GM19463 (cell line): ENCODE results near the gene SLC10A7.

ENCODE experiments used
- ATAC-seq: cut with Tn5 transposase; IDR thresholded peaks from one replicate; pipeline ENCODE4 v1.9.1; 2021; ENCODE audit warnings: mild to moderate bottlenecking, moderate library complexity; ENCODE audit not compliant: unreplicated experiment

The SLC10A7 gene

DNA sequence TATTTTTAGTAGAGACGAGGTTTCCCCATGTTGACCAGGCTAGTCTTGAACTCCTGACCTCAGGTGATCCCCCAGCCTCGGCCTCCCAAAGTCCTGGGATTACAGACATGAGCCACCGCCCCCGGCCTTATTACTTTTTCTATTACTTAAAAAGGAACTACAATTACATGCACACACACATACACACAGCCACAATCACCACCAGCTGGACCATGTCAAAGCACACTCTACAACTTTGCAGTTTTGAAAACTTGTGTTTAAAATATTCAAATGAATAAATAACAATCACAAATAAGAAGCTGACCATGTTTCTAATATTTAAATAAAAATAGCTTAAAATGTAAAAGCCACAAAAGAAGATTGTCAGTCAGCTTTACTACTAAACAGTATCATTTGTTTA, 23.4 kb downstream of the SLC10A7 start:
- ATAC-seq, result no peak

DNA sequence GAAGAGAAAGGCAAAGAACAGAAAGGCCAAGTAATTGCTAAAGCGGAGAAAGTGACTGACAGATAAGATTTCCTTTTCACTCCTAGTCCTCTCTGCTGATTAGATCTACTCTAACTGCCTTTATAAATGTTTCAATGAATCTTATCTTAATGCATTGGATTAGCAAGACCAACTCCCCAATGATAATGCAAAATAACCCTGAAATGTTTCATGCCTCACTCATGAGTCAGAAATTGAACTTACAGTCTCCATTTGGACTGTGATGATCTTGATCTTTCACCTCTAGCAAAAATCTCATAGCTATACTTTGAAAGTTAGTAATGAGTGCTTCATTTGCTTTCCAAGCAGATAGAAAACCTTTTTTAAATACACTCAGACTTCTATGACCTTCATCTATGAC, 26.5 kb downstream of the SLC10A7 start:
- no peak for ATAC-seq

DNA sequence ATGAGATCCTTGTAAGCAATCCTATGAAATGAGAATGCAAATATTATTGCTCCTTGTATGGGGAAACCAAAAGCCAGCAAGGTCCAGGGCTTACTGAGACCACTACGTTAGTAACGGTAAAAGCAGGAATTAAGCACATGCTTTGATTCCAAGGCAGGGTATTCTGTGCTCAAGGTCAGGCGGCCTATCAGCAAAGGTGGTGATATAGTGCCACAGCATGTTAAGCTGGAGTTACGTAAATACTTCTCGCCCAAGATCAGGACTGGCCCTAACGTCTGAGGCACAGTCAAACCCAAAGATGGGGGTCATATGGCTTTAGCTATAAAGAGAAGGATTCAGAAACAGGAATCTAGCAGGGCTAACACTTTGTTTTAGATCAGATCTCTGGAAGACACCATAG, 27.6 kb downstream of the SLC10A7 start:
- ATAC-seq, result no peak

GRCh38 chr4:146490106-146490505, 31.6 kb downstream of the SLC10A7 start:
- ATAC-seq, result no peak

GRCh38 chr4:146488495-146489174, 33.1 kb downstream of the SLC10A7 start:
- no peak for ATAC-seq

- peak; percentile 87 for ATAC-seq
These were observed 35.2 kb downstream of the SLC10A7 start for GRCh38 chr4:146486565-146486964.

DNA sequence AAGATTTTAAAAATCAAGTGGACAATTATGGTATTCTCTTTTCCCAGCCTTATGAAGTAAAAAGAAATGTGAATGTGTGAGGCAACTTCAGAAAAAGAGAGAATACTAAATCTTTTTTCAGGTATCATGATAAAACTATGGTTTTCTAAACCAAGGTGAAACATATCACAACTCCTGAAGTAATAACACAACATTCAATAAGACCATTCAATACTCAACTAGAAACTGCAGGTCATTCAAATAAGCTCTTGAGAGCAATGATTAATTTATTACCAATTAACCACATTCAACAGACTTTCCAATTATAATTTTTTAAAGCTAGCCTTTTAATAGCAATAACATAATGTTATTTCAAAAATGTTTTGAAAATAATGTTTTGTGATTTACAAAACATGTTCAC, 35.8 kb downstream of the SLC10A7 start:
- peak; percentile 61 for ATAC-seq

GRCh38 chr4:146482788-146483187, 39.0 kb downstream of the SLC10A7 start:
- no peak for ATAC-seq

DNA sequence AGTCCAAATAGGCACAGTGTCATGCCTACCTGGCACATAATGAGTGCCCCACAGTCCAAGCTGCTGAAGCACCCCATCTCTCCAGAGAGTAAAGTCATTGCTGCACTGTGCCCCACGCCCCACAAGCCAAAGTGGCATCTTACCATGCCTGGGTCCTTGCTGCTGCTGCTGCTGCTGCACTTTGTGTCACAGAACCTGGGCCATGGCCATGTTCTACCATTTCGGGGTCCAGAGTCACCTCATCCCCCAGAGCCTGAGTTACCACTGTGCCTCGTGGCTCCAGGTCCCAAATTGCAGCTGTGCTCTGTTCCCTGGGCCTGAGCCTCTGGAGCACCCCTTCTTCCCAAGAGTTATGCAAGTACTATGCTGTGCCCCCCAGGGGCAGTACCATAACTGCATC, 40.5 kb downstream of the SLC10A7 start:
- no peak for ATAC-seq

GRCh38 chr4:146478009-146478408, 43.7 kb downstream of the SLC10A7 start:
- ATAC-seq, result no peak

DNA sequence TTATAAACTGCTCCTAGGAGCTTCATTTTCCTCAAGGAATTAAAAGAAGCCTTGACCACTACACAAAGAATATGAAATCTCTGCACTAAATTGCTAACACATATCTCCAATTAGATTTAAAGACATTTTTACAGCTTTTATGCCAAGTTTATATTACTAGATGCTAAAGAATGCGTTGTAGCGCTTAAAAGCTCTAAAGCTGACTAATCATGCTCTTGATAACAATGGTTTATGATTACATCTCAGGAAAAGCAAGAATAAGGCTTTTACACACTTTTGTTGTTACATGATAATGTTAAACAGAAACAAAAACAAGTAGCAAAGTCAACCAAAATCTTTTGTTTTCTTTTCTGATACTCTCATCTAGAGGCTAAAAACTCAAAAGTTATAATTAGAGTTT, 44.7 kb downstream of the SLC10A7 start:
- no peak for ATAC-seq

DNA sequence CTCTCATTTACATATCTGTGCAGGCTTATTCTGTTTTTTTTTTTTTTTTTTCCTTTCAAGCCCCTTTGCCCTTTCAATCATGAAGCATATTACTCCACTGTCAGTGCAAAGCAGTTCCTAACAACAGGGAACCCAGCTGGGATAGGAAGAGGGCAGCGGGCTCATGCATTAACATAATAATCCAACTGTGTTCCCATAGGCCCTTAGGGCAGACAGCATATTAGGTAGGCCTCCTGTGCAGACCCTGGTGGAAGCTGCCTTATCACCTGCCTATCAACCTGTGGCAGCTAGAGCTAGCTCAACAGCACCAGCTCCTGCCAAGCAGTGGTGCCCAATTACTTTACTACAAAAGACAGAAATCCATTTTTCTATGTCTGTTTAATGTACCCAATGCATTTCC, 49.3 kb downstream of the SLC10A7 start:
- ATAC-seq, result no peak

DNA sequence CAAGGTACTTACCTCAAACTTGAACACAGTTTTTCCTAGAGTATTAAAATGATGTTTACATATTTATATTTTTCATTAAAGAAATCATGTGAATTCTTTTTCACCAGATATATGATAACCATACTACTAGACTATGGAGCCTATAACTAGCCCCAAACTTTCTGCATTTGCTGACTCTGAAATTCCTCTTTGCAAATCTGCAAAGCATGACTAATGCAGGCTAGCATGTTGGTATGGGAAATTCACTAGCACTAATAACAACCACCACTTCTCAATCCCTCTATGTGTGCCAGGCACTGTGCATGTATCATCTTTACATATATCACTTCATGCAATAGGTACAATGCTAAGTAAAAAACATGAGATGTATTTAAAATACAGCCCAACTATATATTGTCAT, 51.1 kb downstream of the SLC10A7 start:
- no peak for ATAC-seq

GRCh38 chr4:146469022-146469421, 52.7 kb downstream of the SLC10A7 start:
- no peak for ATAC-seq

- no peak for ATAC-seq
These were observed 56.1 kb downstream of the SLC10A7 start for GRCh38 chr4:146465628-146466027.

DNA sequence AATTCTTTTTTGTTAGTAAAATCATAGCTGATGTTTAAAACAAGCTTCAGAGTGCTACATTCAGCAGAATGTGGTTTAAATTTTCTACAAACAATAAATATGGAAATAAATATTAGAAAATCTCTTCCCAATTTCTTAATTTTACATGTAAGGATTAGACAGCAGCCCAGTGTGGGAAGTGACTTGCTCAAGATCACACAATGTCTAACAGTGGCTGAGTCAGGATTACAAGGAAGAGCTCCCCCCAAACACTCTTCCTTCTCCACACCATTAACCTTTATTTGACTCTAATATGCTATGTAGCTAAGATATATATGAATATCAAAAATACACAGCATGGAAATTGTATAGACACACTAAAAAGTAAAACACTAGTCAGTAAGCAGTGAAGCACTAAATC, 59.5 kb downstream of the SLC10A7 start:
- no peak for ATAC-seq

DNA sequence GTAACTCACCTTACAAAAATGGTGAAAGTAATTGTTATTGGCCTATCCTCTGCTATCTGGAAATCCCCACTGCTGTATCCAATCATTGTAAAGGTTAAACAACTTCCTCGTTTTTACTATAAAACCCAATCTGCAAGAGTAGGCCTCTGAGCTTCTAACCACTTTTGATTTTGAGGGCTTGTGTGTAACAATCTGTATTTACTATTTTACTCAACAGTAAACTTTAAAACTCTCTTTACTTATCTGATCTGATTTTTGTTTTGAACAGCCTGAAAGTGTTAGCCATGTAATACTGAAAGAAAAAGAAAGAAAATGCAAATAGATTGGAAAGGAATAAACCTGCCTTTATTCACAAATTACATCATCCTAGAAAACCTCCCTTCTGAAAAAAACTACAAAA, 63.1 kb downstream of the SLC10A7 start:
- peak; percentile 93 for ATAC-seq

DNA sequence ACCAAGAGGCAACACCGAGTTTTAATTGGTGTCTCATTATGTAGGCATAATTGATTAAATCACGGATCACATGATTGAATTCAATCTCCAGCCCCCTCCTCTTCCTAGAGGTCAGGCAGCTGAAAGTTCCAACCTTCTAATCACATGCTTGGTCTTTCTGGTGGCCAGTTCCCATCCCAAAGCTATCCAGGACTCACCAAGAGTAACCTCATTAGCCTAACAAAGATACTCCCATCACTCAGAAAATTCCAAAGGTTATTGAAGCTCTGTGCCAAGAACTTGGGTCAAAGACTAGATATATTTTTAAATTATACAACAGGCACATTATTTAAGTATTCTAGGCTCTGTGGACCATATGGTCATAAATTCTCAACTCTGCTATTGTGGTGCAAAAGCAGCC, 65.1 kb downstream of the SLC10A7 start:
- no peak for ATAC-seq

DNA sequence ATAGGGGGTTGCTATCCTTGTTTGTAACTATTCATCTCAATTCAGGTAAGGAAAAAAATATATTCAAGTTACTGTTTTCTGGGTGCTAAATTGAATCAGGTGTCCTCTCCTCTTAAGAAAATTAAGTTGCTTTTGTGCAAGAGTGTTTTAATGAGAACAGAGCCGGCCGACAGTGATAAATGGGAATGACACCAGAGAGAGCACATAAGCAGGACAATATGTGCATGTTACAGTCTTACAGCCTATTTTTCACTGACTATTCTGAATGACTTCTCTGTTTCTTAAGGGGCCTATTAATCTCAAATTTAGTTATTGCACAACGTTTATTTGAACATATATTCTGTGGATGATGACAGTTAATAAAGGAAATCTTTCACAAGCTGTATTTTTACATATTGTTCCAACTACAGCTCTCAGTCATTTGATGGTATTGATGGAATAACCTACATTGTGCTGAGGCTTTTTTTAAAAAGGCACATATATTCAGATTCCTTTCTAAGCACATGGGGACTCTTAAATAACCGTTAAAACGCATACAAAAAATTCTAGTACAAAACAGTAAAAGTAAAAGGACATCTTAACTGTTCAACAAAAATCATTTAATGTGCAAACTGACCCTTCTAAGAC, 68.4 kb downstream of the SLC10A7 start:
- no peak for ATAC-seq

- ATAC-seq, result peak; percentile 78
These were observed 71.2 kb downstream of the SLC10A7 start for GRCh38 chr4:146450524-146450923.

DNA sequence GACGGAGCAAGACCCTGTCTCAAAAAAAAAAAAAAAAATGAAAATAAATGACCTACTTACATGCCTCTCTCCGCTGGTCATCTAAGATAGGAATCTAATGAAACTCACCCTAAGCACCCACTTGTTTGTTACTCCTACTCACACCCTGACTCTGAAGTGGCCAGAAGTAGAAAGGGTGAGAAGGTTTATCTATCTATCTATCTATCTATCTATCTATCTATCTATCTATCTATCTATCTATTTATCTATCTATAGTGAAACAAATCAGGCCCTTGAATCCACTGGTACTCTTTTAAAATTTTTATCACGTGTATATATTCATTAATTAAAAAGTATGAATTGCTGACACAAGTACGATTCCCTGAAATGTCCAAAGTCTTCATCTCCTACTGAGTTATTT, 75.2 kb downstream of the SLC10A7 start:
- ATAC-seq, result no peak

- ATAC-seq, result no peak
These were observed 76.3 kb downstream of the SLC10A7 start for GRCh38 chr4:146445198-146446150.
